Osteocyte (in vitro differentiated cells): Measurements from ENCODE around the gene PPFIA3. TPM values are rescaled to one million over a fixed set of nuclear protein-coding genes. Genes with fewer than 3 reads are reported as not detected.

Experiments
- DNase-seq: peaks from one replicate; pipeline ENCODE4 v3.0.0; 2021; ENCODE audit warnings: mixed read lengths; ENCODE audit not compliant: unreplicated experiment; ENCODE audit errors: extremely low spot score
- H3K27ac Mint-ChIP-seq: one replicate; pipeline ENCODE4 v1.8.0; 2021; ENCODE audit warnings: mild to moderate bottlenecking, mixed read lengths; ENCODE audit not compliant: unreplicated experiment
- H3K27me3 Mint-ChIP-seq: one replicate; pipeline ENCODE4 v1.8.0; 2021; ENCODE audit warnings: mixed read lengths; ENCODE audit not compliant: unreplicated experiment
- H3K36me3 Mint-ChIP-seq: one replicate; pipeline ENCODE4 v1.8.0; 2021; ENCODE audit warnings: mixed read lengths; ENCODE audit not compliant: unreplicated experiment
- H3K4me1 Mint-ChIP-seq: one replicate; pipeline ENCODE4 v1.8.0; 2021; ENCODE audit warnings: mixed read lengths; ENCODE audit not compliant: unreplicated experiment
- H3K4me3 Mint-ChIP-seq: one replicate; pipeline ENCODE4 v1.8.0; 2021; ENCODE audit warnings: mild to moderate bottlenecking, moderate library complexity, mixed read lengths; ENCODE audit not compliant: unreplicated experiment
- H3K9me3 Mint-ChIP-seq: one replicate; pipeline ENCODE4 v1.8.0; 2021; ENCODE audit warnings: mixed read lengths; ENCODE audit not compliant: unreplicated experiment
- total RNA-seq: library from RNA; stranded (reverse); gene quantifications from 2 replicates; pipeline ENCODE4 v1.2.1, GENCODE V29; 2021
- TF ChIP-seq, protein P1 (sequence below): fragments of 200-600 bp; sonication (generic); IDR thresholded peaks from 2 replicates; pipeline ENCODE4 v1.5.0; 2021; ENCODE audit warnings: antibody characterized with exemption, mild to moderate bottlenecking, moderate library complexity

PPFIA3 gene
- total RNA-seq, 1 donor from 2014 or later = 6.6 TPM

DNA sequence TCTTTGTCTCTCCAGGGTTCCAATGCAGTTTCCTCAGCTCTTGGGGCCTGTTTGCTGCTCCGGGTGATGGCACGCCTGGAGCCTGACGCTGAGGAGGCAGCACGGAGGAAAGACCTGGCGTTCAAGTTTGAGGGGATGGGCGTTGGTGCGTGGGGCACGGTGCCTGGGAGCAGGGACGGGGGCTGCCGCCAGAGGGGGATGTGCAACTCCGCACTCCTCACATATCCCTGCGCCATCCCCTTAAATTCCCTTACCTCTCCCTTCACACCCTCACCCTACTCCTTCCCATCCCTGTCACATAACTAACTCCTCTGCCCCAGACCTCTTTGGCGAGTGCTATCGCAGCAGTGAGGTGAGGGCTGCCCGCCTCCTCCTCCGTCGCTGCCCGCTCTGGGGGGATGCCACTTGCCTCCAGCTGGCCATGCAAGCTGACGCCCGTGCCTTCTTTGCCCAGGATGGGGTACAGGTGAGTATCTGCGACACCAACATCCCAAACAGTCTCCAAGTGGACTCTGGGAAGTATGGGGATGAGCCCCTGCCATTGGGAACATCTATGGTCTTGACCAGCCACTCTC, 69.4 kb downstream of the PPFIA3 start:
- Mint-ChIP-seq H3K36me3 (peaks cover 45% of the 10 kb centered on the region), H3K9me3 (peaks cover 4% of the 10 kb centered on the region), H3K27me3 (no peaks in the 10 kb centered on the region), H3K4me3 (no peak overlapping the region), H3K4me1 (no peaks in the 10 kb centered on the region), H3K27ac (no peak overlapping the region)
- TF ChIP-seq, protein P1, sequence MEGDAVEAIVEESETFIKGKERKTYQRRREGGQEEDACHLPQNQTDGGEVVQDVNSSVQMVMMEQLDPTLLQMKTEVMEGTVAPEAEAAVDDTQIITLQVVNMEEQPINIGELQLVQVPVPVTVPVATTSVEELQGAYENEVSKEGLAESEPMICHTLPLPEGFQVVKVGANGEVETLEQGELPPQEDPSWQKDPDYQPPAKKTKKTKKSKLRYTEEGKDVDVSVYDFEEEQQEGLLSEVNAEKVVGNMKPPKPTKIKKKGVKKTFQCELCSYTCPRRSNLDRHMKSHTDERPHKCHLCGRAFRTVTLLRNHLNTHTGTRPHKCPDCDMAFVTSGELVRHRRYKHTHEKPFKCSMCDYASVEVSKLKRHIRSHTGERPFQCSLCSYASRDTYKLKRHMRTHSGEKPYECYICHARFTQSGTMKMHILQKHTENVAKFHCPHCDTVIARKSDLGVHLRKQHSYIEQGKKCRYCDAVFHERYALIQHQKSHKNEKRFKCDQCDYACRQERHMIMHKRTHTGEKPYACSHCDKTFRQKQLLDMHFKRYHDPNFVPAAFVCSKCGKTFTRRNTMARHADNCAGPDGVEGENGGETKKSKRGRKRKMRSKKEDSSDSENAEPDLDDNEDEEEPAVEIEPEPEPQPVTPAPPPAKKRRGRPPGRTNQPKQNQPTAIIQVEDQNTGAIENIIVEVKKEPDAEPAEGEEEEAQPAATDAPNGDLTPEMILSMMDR = no peak
- no peak for DNase-seq

DNA sequence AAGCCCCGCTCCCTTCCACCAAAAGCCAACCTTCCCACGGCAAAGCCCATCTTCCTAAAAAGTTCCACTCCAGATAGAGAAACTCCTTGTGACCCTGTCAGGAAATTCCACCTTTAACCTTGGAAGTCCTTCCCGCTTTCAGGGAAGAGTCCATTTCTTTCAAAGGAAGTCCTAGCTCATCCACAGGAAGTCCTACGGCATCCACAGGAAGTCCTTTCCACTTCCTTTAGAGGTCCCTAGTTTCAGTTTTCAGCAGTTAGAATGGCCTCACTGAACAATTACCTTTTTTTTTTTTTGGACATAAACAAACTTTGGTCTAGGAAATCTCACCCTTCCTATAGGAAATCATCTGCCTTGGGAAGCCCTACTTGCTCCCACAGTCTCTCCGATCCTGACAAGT, 69.9 kb downstream of the PPFIA3 start:
- Mint-ChIP-seq H3K36me3 (peaks cover 40% of the 10 kb centered on the region), H3K27me3 (no peaks in the 10 kb centered on the region), H3K9me3 (no peaks in the 10 kb centered on the region), H3K4me3 (no peak overlapping the region), H3K4me1 (no peaks in the 10 kb centered on the region), H3K27ac (no peak overlapping the region)
- TF ChIP-seq, protein P1 = no peak
- no peak for DNase-seq

DNA sequence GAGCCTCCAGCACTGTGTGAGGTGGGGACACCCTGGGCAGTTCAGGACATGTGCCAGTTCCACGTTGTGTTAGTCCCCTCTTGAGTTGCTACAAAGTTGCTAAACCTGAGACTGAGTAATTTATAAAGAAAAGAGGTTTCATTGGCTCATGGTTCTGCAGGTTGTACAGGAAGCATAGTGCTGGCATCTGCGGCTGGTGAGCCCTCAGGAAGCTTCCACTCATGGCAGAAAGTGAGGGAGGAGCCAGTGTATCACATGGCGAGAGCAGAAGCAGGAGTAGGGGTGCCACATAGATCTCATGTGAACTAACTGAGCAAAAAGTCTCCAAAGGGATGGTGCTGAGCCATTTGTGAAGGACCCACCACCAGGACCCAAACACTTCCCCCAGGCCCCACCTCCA, 71.4 kb downstream of the PPFIA3 start:
- Mint-ChIP-seq H3K4me1 (no peaks in the 10 kb centered on the region), H3K36me3 (peaks cover 34% of the 10 kb centered on the region), H3K27me3 (no peaks in the 10 kb centered on the region), H3K4me3 (no peak overlapping the region), H3K27ac (no peak overlapping the region), H3K9me3 (no peaks in the 10 kb centered on the region)
- DNase-seq = no peak
- TF ChIP-seq, protein P1 = no peak

DNA sequence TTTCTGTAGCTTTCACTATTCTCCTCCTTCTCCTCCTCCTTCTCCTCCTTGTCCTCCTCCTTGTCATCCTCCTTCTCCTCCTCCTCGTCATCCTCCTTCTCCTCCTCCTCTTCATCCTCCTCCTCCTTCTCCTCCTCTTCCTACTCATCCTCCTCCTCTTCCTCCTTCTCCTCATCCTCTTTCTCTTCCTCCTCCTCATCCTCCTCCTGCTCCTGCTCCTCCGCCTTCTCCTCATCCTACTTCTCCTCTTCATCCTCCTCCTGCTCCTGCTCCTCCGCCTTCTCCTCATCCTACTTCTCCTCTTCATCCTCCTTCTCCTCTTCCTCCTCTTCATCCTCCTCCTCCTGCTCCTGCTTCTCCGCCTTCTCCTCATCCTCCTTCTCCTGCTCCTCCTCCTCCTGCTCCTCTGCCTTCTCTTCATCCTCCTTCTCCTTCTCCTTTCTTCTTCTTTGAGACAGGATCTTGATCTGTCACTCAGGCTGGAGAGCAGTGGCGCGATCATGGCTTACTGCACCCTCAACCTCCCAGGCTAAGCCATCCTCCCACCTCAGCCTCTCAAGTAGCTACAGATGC, 74.6 kb downstream of the PPFIA3 start:
- Mint-ChIP-seq H3K4me3 (no peak overlapping the region), H3K4me1 (peaks cover 3% of the 10 kb centered on the region), H3K9me3 (no peaks in the 10 kb centered on the region), H3K27ac (no peak overlapping the region), H3K27me3 (no peaks in the 10 kb centered on the region), H3K36me3 (peaks cover 24% of the 10 kb centered on the region)
- DNase-seq = no peak
- TF ChIP-seq, protein P1 = no peak

DNA sequence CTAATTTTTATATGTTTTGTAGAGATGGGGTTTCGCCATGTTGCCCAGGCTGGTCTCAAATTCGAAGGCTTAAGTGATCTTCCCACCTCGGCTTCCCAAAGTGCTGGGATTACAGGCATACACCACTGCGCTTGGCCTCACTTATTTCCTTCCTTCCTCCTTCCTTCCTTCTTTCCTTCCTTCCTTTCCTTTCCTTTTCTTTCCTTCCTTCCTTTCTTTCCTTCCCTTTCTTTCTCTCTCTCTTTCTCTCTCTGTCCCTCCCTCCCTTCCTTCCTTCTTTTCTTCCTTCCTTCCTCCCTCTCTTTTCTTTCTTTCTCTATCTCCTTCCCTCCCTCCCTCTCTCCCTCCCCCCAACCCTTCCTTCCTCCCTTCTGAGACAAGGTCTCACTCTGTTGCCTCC, 75.1 kb downstream of the PPFIA3 start:
- no peak for DNase-seq
- H3K27me3 Mint-ChIP-seq = no peaks in the 10 kb centered on the region
- H3K27ac Mint-ChIP-seq = no peak overlapping the region
- no peaks in the 10 kb centered on the region for H3K9me3 Mint-ChIP-seq
- peaks cover 5% of the 10 kb centered on the region for H3K4me1 Mint-ChIP-seq
- H3K36me3 Mint-ChIP-seq = peaks cover 19% of the 10 kb centered on the region
- TF ChIP-seq, protein P1 = no peak
- no peak overlapping the region for H3K4me3 Mint-ChIP-seq
